Measurements from ENCODE around the gene NR6A1.

NR6A1 gene

GRCh38 chr9:124479371-124479770 is 291.7 kb downstream of the NR6A1 start:
- POLR2A ChIA-PET: no interaction called here
- Histone ChIP-seq H3K9me3 (ENCODE audit: control insufficient read depth, insufficient read depth, low read depth, low read length) (no peaks in the 10 kb centered on the region), H3K36me3 (ENCODE audit: control insufficient read depth in 2 of 2, insufficient read depth in 1 of 2, low read length in 2 of 2) (no peaks in the 10 kb centered on the region), H3K27ac (ENCODE audit: extremely low read depth, low read depth, low read length) (no peak overlapping the region), H3K4me1 (ENCODE audit: control insufficient read depth, insufficient read depth, low read length) (no peaks in the 10 kb centered on the region), H3K4me3 (ENCODE audit: low read depth, low read length) (no peak overlapping the region)
- no peak for TF ChIP-seq ZNF837 (tag by site-specific recombination; IDR thresholded peaks at IDR 0.05)
- TF ChIP-seq KLF17 (tag by site-specific recombination; IDR thresholded peaks at IDR 0.05): no peak
- no peak for TF ChIP-seq ZNF239 (tag by site-specific recombination; IDR thresholded peaks at IDR 0.05)
- TF ChIP-seq ZNF398 (tag by site-specific recombination; IDR thresholded peaks at IDR 0.05): no peak
- TF ChIP-seq ZNF19 (tag by site-specific recombination; IDR thresholded peaks at IDR 0.05; ENCODE audit: low read depth): no peak
- CTCF ChIA-PET: interaction anchor here (0.5 to 5.2 kb wide), 4 partner anchors 12 to 296 kb away, joined by 3 to 27 read pairs (median 4); no protein-coding TSS in a partner anchor

- Histone ChIP-seq H3K4me1 (ENCODE audit: control insufficient read depth, insufficient read depth, low read length) (no peaks in the 10 kb centered on the region), H3K27ac (ENCODE audit: extremely low read depth, low read depth, low read length) (no peak overlapping the region), H3K4me3 (ENCODE audit: low read depth, low read length) (no peak overlapping the region), H3K36me3 (ENCODE audit: control insufficient read depth in 2 of 2, insufficient read depth in 1 of 2, low read length in 2 of 2) (no peaks in the 10 kb centered on the region), H3K9me3 (ENCODE audit: control insufficient read depth, insufficient read depth, low read depth, low read length) (no peaks in the 10 kb centered on the region)
- POLR2A ChIA-PET: no interaction called here
- CTCF ChIA-PET: interaction anchor here (0.6 to 5.2 kb wide), 3 partner anchors 58 to 929 kb away, joined by 3 to 27 read pairs (median 3); no protein-coding TSS in a partner anchor
- TF ChIP-seq ZNF169 (tag by site-specific recombination; IDR thresholded peaks at IDR 0.05): no peak
- peak; percentile 66 for TF ChIP-seq ZBTB17 (tag by site-specific recombination; IDR thresholded peaks at IDR 0.05)
- TF ChIP-seq ZNF449 (tag by site-specific recombination; IDR thresholded peaks at IDR 0.05): peak; percentile 80
- no peak for TF ChIP-seq AEBP2 (tag by site-specific recombination; IDR thresholded peaks at IDR 0.05; ENCODE audit: borderline replicate concordance)
- TF ChIP-seq ZNF148 (tag by site-specific recombination; IDR thresholded peaks at IDR 0.05; ENCODE audit: borderline replicate concordance): no peak
- no peak for TF ChIP-seq ZNF548 (tag by site-specific recombination; IDR thresholded peaks at IDR 0.05)
- no peak for TF ChIP-seq PBX3 (CRISPR knock-in tag; IDR thresholded peaks at IDR 0.05)
- TF ChIP-seq ZNF792 (tag by site-specific recombination; IDR thresholded peaks at IDR 0.05): 0 out of 2 replicates have a peak, but pooled peaks have one; percentile 49
- TF ChIP-seq ZNF488 (tag by site-specific recombination; IDR thresholded peaks at IDR 0.05): no peak
- no peak for TF ChIP-seq ZNF221 (tag by site-specific recombination; IDR thresholded peaks at IDR 0.05; ENCODE audit: borderline replicate concordance)
- no peak for TF ChIP-seq PRDM2 (tag by site-specific recombination; IDR thresholded peaks at IDR 0.05; ENCODE audit: borderline replicate concordance)
- no peak for TF ChIP-seq ZNF202 (tag by site-specific recombination; IDR thresholded peaks at IDR 0.05; ENCODE audit: borderline replicate concordance)
Observed at GRCh38 chr9:124478354-124478753, 292.8 kb downstream of the NR6A1 start.

Data from HEK293 (cell line).